Endothelial cell of coronary artery (primary cell): ENCODE results near the gene DDX10. TPM values are rescaled to one million over a fixed set of nuclear protein-coding genes. Genes with fewer than 3 reads are reported as not detected.

Experiments used
- total RNA-seq: library from RNA; depleted of rRNA; stranded (reverse); fragments of >200 nt; gene quantifications from 2 replicates; pipeline ENCODE4 v1.2.3, GENCODE V29; 2014

Gene DDX10
- 36.0 and 40.9 TPM in 2 replicates for total RNA-seq

DNA sequence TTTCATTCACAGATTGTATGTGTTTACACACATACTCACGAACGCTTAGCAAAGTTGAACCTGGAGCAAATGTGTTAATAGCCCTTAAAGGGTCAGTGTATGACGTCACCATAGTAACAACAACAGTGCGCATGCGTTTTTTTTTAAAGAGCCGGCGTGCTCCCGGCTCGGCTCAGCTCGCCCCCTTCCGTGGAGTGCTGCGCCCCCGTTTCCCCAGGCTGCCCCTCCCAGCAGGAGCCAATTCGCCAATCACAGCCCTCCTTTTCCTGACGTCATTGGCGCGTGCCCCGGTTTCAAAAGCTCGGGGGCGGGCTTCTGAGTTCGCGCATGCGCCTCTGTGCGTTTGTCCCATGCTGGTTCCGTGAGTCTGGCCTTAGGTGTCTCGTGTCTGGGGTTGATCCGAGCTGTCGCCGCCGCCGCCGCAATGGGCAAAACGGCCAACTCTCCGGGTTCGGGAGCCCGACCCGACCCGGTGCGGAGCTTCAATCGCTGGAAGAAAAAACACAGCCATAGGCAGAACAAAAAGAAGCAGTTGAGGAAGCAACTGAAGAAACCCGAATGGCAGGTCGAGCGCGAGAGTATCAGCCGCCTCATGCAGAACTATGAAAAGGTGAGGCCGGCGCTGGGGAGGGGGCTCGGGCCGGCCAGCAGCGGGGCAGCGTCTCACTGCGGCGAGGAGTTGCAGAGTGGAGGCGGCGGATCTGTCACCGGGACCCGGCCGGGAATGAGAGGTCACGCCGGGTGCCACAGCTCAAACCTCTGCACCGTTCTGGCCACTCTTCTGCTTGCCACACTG is at the start of gene DDX10:
Gene DDX10 (plus strand): TSS at position 340 of the 796 bp plus-strand sequence. CDS start 85 bp downstream, at position 425.

Other genes with a start within 250 kb of the DDX10 start
- 0.09 and 0.38 TPM in 2 replicates for gene C11orf65, start 197.5 kb upstream of the DDX10 start, total RNA-seq
- gene POGLUT3, start 166.7 kb upstream of the DDX10 start, total RNA-seq: 14.5 and 21.8 TPM in 2 replicates
- gene EXPH5, start 71.3 kb upstream of the DDX10 start, total RNA-seq: under 0.01 TPM in 2 replicates